PC-3 (cell line): Measurements from ENCODE around the gene R3HDML. TPM values are rescaled to one million over a fixed set of nuclear protein-coding genes. Genes with fewer than 3 reads are reported as not detected.

ENCODE experiments used
- ATAC-seq: fragments of 200-7000 bp; cut with Tn5 transposase; 2 replicates; pipeline ENCODE4 v1.9.1; 2020; ENCODE audit warnings: mild to moderate bottlenecking, moderate library complexity
- BruUV-seq: library from RNA; stranded (reverse); fragments of 400-500 nt; replicated peaks from 2 replicates; lab custom pipeline; 2021; lab: Mats Ljungman, UMichigan
- CTCF ChIA-PET: fragments of 300-600 bp; sonication (Branson Sonifier 250); formaldehyde crosslinking; loops from one replicate; lab custom pipeline; 2022; ENCODE audit warnings: antibody characterized with exemption; lab: Charles Lee
- POLR2A ChIA-PET: fragments of 300-600 bp; sonication (Branson Sonifier 250); formaldehyde crosslinking; loops from one replicate; lab custom pipeline; 2022; ENCODE audit warnings: antibody characterized with exemption; ENCODE audit not compliant: unreplicated experiment; lab: Charles Lee
- DNase-seq: peaks from one replicate; pipeline ENCODE4 v3.0.0-alpha.2; 2015
- H2AFZ ChIP-seq: fragments of 300-600 bp; sonication (generic); 2 replicates; pipeline ENCODE4 v1.6.0; 2016; ENCODE audit warnings: antibody characterized with exemption, low read length
- H3F3A ChIP-seq: fragments of 300-600 bp; sonication (generic); one replicate; pipeline ENCODE4 v1.6.0; 2017; ENCODE audit warnings: antibody characterized with exemption, low read length, control low read depth, mild to moderate bottlenecking; ENCODE audit not compliant: unreplicated experiment
- H3K27ac ChIP-seq: fragments of 300-600 bp; sonication (generic); 2 replicates; pipeline ENCODE4 v1.5.1; 2016; ENCODE audit warnings: mild to moderate bottlenecking, low read length
- H3K27me3 ChIP-seq: fragments of 300-600 bp; sonication (generic); 2 replicates; pipeline ENCODE4 v1.6.1; 2016; ENCODE audit warnings: low read length, mixed read lengths
- H3K36me3 ChIP-seq: fragments of 300-600 bp; sonication (generic); 2 replicates; pipeline ENCODE4 v1.6.1; 2016; ENCODE audit warnings: low read depth, mixed run types, low read length, mixed read lengths
- H3K4me1 ChIP-seq: fragments of 300-600 bp; sonication (generic); 2 replicates; pipeline ENCODE4 v1.5.1; 2016; ENCODE audit warnings: low read length; ENCODE audit not compliant: insufficient read depth
- H3K4me2 ChIP-seq: fragments of 300-600 bp; sonication (generic); 2 replicates; pipeline ENCODE4 v1.6.0; 2016; ENCODE audit warnings: low read length
- H3K4me3 ChIP-seq: fragments of 300-600 bp; sonication (generic); 2 replicates; pipeline ENCODE4 v1.5.1; 2016; ENCODE audit warnings: mild to moderate bottlenecking, low read length, mixed read lengths
- H3K79me2 ChIP-seq: fragments of 300-600 bp; sonication (generic); 2 replicates; pipeline ENCODE4 v1.6.1; 2017; ENCODE audit warnings: low read length, mixed read lengths
- H3K9ac ChIP-seq: fragments of 300-600 bp; sonication (generic); 2 replicates; pipeline ENCODE4 v1.6.0; 2016; ENCODE audit warnings: mild to moderate bottlenecking, low read length
- H3K9me2 ChIP-seq: fragments of 300-600 bp; sonication (generic); replicated peaks from 2 replicates; pipeline ENCODE4 v1.6.1; 2016; ENCODE audit warnings: mixed run types, low read length, mixed read lengths
- H3K9me3 ChIP-seq: fragments of 300-600 bp; sonication (generic); 2 replicates; pipeline ENCODE4 v1.6.1; 2016; ENCODE audit warnings: low read length, mixed read lengths
- H4K20me1 ChIP-seq: fragments of 300-600 bp; sonication (generic); 2 replicates; pipeline ENCODE4 v1.6.1; 2016; ENCODE audit warnings: low read length, mixed read lengths
- CTCF ChIP-seq: fragments of 300-600 bp; sonication (generic); conservative IDR thresholded peaks from 2 replicates; pipeline ENCODE4 v1.5.1; 2017; ENCODE audit warnings: antibody characterized with exemption, low read depth, mild to moderate bottlenecking, low read length
- EZH2 ChIP-seq: fragments of 300-600 bp; sonication (generic); IDR thresholded peaks from one replicate; pipeline ENCODE4 v1.6.1; 2017; ENCODE audit warnings: antibody characterized with exemption, mild to moderate bottlenecking, low read length; ENCODE audit not compliant: unreplicated experiment
- EZH2phosphoT487 ChIP-seq: fragments of 300-600 bp; sonication (generic); IDR thresholded peaks from 2 replicates; pipeline ENCODE4 v1.6.1; 2018; ENCODE audit warnings: mild to moderate bottlenecking, antibody characterized with exemption, low read length, borderline replicate concordance
- intact Hi-C: fragments of 100-400 bp; cut with micrococcal nuclease; formaldehyde crosslinking; loops from 2 replicates; pipeline ENCODE4 v1.9.0; 2023
- total RNA-seq: library from RNA; depleted of rRNA; stranded (reverse); fragments of >200 nt; gene quantifications from 2 replicates; pipeline ENCODE4 v1.2.3, GENCODE V29; 2014

Gene R3HDML
- total RNA-seq, 1 experiment from 2014 or later, result not detected

GRCh38 chr20:44306927-44307326, 29.9 kb upstream of the R3HDML start:
- H4K20me1 ChIP-seq, result no peaks in the 10 kb centered on the region
- H3K9ac ChIP-seq, result no peak overlapping the region
- DNase-seq (no peak), ATAC-seq (no peak)
- peaks cover 24% of the 10 kb centered on the region for H3K79me2 ChIP-seq
- no peak for TF ChIP-seq EZH2
- H3K27me3 ChIP-seq, result no peaks in the 10 kb centered on the region
- H3F3A ChIP-seq, result no peaks in the 10 kb centered on the region
- H3K27ac ChIP-seq, result no peak overlapping the region
- no peak overlapping the region for H2AFZ ChIP-seq
- no peaks in the 10 kb centered on the region for H3K36me3 ChIP-seq
- no TSS peak for BruUV-seq
- H3K4me3 ChIP-seq, result no peak overlapping the region
- POLR2A ChIA-PET, result no interaction called here
- H3K4me1 ChIP-seq, result peaks cover 11% of the 10 kb centered on the region
- H3K9me3 ChIP-seq, result no peaks in the 10 kb centered on the region
- H3K9me2 ChIP-seq, result no peaks in the 10 kb centered on the region
- CTCF ChIA-PET, result no interaction called here
- intact Hi-C loops, result no loop called here
- H3K4me2 ChIP-seq, result no peak overlapping the region

- Histone ChIP-seq H3K36me3 (no peaks in the 10 kb centered on the region), H3K9ac (peak overlapping the region; percentile 86), H2AFZ (peak overlapping the region; percentile 97), H4K20me1 (no peaks in the 10 kb centered on the region), H3K27ac (no peak overlapping the region), H3K9me2 (no peaks in the 10 kb centered on the region), H3K4me2 (peak overlapping the region; percentile 97), H3K27me3 (no peaks in the 10 kb centered on the region), H3K4me3 (peak overlapping the region; percentile 92), H3K9me3 (no peaks in the 10 kb centered on the region), H3K79me2 (peaks cover 24% of the 10 kb centered on the region), H3F3A (no peaks in the 10 kb centered on the region), H3K4me1 (peaks cover 11% of the 10 kb centered on the region)
- intact Hi-C loops, result loop anchor here (5.0 to 10.0 kb wide), 2 partner anchors 162 to 195 kb away; no protein-coding TSS in a partner anchor
- BruUV-seq, result TSS peak; percentile 56
- POLR2A ChIA-PET, result interaction anchor here (0.6 kb wide), 1 partner anchor 44 kb away, joined by 4 read pairs; no protein-coding TSS in a partner anchor
- no peak for TF ChIP-seq EZH2
- no peak for TF ChIP-seq EZH2phosphoT487
- TF ChIP-seq CTCF, result no peak
- CTCF ChIA-PET, result interaction anchor here (0.9 to 3.3 kb wide), 3 partner anchors 74 to 93 kb away, joined by 4 to 36 read pairs (median 15); no protein-coding TSS in a partner anchor
- ATAC-seq, result peak; percentile 48
- peak; percentile 70 for DNase-seq
Measured at GRCh38 chr20:44309763-44310663, 26.8 kb upstream of the R3HDML start.

- Histone ChIP-seq H3K9me2 (no peaks in the 10 kb centered on the region), H4K20me1 (no peaks in the 10 kb centered on the region), H3K27ac (no peak within 1 kb of the TSS), H3K9me3 (no peaks in the 10 kb centered on the region), H3K4me2 (peak within 1 kb of the TSS; percentile 97), H2AFZ (peak within 1 kb of the TSS; percentile 97), H3K27me3 (no peaks in the 10 kb centered on the region), H3F3A (no peaks in the 10 kb centered on the region), H3K4me1 (peaks cover 11% of the 10 kb centered on the region), H3K79me2 (peaks cover 24% of the 10 kb centered on the region), H3K36me3 (no peaks in the 10 kb centered on the region), H3K4me3 (peak within 1 kb of the TSS; percentile 92), H3K9ac (peak within 1 kb of the TSS; percentile 86)
- no peak for TF ChIP-seq EZH2
- peak; percentile 96 for TF ChIP-seq CTCF
- TF ChIP-seq EZH2phosphoT487, result no peak
- ChIA-PET POLR2A (no interaction called here), CTCF (interaction anchor here (0.6 to 3.3 kb wide), 10 partner anchors 10 to 160 kb away, joined by 3 to 36 read pairs (median 4); no protein-coding TSS in a partner anchor)
- DNase-seq, result peak; percentile 98
- intact Hi-C loops, result loop anchor here (1.0 to 10.0 kb wide), 4 partner anchors 75 to 196 kb away; no protein-coding TSS in a partner anchor
- peak; percentile 89 for ATAC-seq
- no TSS peak for BruUV-seq
Measured at GRCh38 chr20:44310664-44311639, 25.9 kb upstream of the R3HDML start, which contains the start of gene FITM2. TSS of gene FITM2 (minus strand) at chr20:44311202. CDS start at chr20:44311148, 54 bp downstream.
